ENCODE data around the gene FMO1.

DNA sequence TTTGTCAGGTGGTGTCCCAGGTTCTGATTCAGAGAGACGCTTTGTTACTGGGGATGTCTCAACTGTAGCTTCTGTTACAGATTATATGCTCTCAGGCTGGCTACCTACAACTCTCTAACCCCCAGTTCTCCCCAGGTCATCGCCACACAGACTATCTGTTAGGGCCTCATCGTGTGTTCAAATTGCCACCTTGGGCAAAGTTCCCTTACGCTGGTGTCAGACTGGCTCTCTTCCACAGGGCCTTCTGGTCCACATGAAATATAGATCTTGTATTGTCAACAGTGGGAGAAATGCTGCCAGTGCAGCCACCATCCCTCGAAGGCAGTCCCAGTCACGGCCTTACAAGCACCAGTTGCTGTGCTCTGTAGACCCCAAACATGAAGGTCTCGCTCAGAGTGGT lies 81.0 kb downstream of the FMO1 start:
- TF ChIP-seq POLR2AphosphoS5 (IDR thresholded peaks at IDR 0.05; ENCODE audit: low read depth, low read length): no peak
- no peak for TF ChIP-seq TAF1 (IDR thresholded peaks at IDR 0.05; ENCODE audit: borderline replicate concordance, low read depth, low read length)
- no peak for TF ChIP-seq POLR2A (IDR thresholded peaks at IDR 0.05; ENCODE audit: low read depth, low read length)
